Kidney (tissue), 14 donors: Measurements from ENCODE around the gene CAPZB. TPM values are rescaled to one million over a fixed set of nuclear protein-coding genes. Genes with fewer than 3 reads are reported as not detected.

ENCODE experiments used
- DNase-seq, 5 donors: peaks; one replicate each; pipeline ENCODE4 v3.0.0-alpha.2; 2013 to 2020
- FAIRE-seq: peaks from 2 replicates; lab custom pipeline; 2012; peaks lifted over from hg19 to GRCh38; lab: Jason Lieb, UNC
- H3K27ac ChIP-seq, 2 donors: one replicate each; pipeline ENCODE4 v1.7.0; 2013; ENCODE audit warnings: low read depth in 2 of 2, low read length in 2 of 2, inconsistent platforms in 1 of 2
- H3K27me3 ChIP-seq: one replicate; pipeline ENCODE4 v1.7.1; 2013; ENCODE audit warnings: low read length, inconsistent platforms; ENCODE audit not compliant: control insufficient read depth, insufficient read depth
- H3K36me3 ChIP-seq, 3 donors: one replicate each; pipeline versions ENCODE4 v1.7.0 to v1.7.1; 2013; ENCODE audit warnings: low read length in 3 of 3, control low read depth in 1 of 3, inconsistent platforms in 1 of 3; ENCODE audit not compliant: insufficient read depth in 3 of 3, control insufficient read depth in 2 of 3
- H3K4me1 ChIP-seq, 3 donors: one replicate each; pipeline versions ENCODE4 v1.7.0 to v1.7.1; 2013; ENCODE audit warnings: low read length in 3 of 3, inconsistent platforms in 1 of 3, low read depth in 1 of 3; ENCODE audit not compliant: control insufficient read depth in 2 of 3, insufficient read depth in 2 of 3
- H3K4me3 ChIP-seq, 3 donors: one replicate each; pipeline versions ENCODE4 v1.7.0 to v1.8.1; 2013; ENCODE audit warnings: low read length in 3 of 3, control low read depth in 1 of 3, inconsistent platforms in 1 of 3
- H3K9ac ChIP-seq, 3 donors: one replicate each; pipeline versions ENCODE4 v1.7.0 to v1.7.1; 2013; ENCODE audit warnings: low read length in 3 of 3, control low read depth in 1 of 3, inconsistent platforms in 1 of 3
- H3K9me3 ChIP-seq, 3 donors: one replicate each; pipeline versions ENCODE4 v1.7.0 to v1.7.1; 2013; ENCODE audit warnings: low read length in 3 of 3, control low read depth in 1 of 3, inconsistent platforms in 1 of 3; ENCODE audit not compliant: control insufficient read depth in 2 of 3, insufficient read depth in 1 of 3
- intact Hi-C: fragments of 100-400 bp; cut with DNase I; formaldehyde crosslinking; loops from one replicate; pipeline ENCODE4 v1.11.1; 2022
- polyA plus RNA-seq: library from polyadenylated mRNA; stranded (reverse); fragments of 350-450 nt; fragmentation: Illumina TruSeq; extraction: RNeasy Lipid Tissue Mini Kit (QIAGEN cat#74804); gene quantifications from one replicate; pipeline ENCODE4 v1.2.3, GENCODE V29; 2014; ENCODE audit warnings: low read depth, low replicate concordance; ENCODE audit not compliant: insufficient read depth
- total RNA-seq: library from RNA; stranded (reverse); fragmentation: NEBNext Ultra II Directional; extraction: Animal tissue kit (Norgen Biotek cat#: 25700); gene quantifications from one replicate; pipeline ENCODE4 v1.2.1, GENCODE V29; 2021
- TF ChIP-seq, protein P1 (sequence below): IDR thresholded peaks from 3 replicates; pipeline ENCODE4 v1.5.1; 2012; ENCODE audit warnings: mild to moderate bottlenecking, moderate library complexity, borderline replicate concordance; ENCODE audit not compliant: insufficient read depth; ENCODE audit errors: extremely low read depth
- donor health status: control.
- donor health status: control.
- donor health status: control.
- donor health status: control.
- donor health status: control.
- donor health status: DM: yes; HTN: yes; CAD: no.
- donor health status: Normal renal cell carcinoma (clear cell type).

Gene CAPZB
- total and polyA plus RNA-seq, 2 donors from 2014 or later, result 253 to 265 TPM

- intact Hi-C loops, result loop anchor here (10.0 kb wide), 1 partner anchor 160 kb away; the partner anchor contains the start of gene NBL1
- Histone ChIP-seq H3K9ac (peak overlapping the region; percentile 56 to 97 (median 69)), H3K36me3 (peaks cover 2 to 4% (median 3%) of the 10 kb centered on the region in 3 donors), H3K27me3 (no peaks in the 10 kb centered on the region), H3K4me1 (peaks cover 0 to 54% (median 33%) of the 10 kb centered on the region in 3 donors), H3K4me3 (peak overlapping the region; percentile 73 to 95 (median 74)), H3K9me3 (no peaks in the 10 kb centered on the region), H3K27ac (peak overlapping the region; percentile 93 to 95)
- TF ChIP-seq, protein P1, sequence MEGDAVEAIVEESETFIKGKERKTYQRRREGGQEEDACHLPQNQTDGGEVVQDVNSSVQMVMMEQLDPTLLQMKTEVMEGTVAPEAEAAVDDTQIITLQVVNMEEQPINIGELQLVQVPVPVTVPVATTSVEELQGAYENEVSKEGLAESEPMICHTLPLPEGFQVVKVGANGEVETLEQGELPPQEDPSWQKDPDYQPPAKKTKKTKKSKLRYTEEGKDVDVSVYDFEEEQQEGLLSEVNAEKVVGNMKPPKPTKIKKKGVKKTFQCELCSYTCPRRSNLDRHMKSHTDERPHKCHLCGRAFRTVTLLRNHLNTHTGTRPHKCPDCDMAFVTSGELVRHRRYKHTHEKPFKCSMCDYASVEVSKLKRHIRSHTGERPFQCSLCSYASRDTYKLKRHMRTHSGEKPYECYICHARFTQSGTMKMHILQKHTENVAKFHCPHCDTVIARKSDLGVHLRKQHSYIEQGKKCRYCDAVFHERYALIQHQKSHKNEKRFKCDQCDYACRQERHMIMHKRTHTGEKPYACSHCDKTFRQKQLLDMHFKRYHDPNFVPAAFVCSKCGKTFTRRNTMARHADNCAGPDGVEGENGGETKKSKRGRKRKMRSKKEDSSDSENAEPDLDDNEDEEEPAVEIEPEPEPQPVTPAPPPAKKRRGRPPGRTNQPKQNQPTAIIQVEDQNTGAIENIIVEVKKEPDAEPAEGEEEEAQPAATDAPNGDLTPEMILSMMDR, result no peak
- FAIRE-seq (no peak), DNase-seq (peak in 4 of 5 donors; percentile 15 to 85 (median 50))
Measured at GRCh38 chr1:19484338-19484797, 971 bp downstream of the CAPZB start.

DNA sequence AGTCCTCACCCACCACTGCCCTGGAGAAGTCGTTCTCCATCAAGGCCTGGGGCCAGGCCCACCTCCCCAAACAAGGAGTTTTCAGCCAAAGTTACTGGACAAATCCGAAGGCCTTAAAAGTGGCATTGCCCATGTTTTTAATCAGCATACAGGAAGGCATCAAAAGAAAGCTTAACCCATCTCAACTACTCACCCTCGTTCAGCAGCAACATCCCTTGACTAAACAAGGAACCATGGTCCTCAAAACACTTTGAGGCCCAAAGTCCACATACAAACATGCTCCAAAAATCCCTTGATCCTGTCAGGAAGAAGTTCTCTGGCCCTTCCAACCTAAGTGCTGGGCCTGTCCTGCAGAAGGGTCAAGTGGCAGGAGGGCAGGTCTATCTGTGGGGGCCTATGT lies 1.6 kb downstream of the CAPZB start:
- Histone ChIP-seq H3K36me3 (peaks cover 2 to 4% (median 3%) of the 10 kb centered on the region in 3 donors), H3K27me3 (no peaks in the 10 kb centered on the region), H3K4me3 (peak overlapping the region; percentile 39 to 95 (median 42)), H3K9me3 (no peaks in the 10 kb centered on the region), H3K9ac (peak overlapping the region in 2 of 3 donors; percentile 56 to 97), H3K4me1 (peaks cover 0 to 54% (median 33%) of the 10 kb centered on the region in 3 donors), H3K27ac (peak overlapping the region in 1 of 2 donors; percentile 1)
- FAIRE-seq, result no peak
- intact Hi-C loops, result loop anchor here (10.0 kb wide), 1 partner anchor 161 kb away; the partner anchor contains the start of gene NBL1
- DNase-seq, result no peak
- TF ChIP-seq, protein P1, result no peak

DNA sequence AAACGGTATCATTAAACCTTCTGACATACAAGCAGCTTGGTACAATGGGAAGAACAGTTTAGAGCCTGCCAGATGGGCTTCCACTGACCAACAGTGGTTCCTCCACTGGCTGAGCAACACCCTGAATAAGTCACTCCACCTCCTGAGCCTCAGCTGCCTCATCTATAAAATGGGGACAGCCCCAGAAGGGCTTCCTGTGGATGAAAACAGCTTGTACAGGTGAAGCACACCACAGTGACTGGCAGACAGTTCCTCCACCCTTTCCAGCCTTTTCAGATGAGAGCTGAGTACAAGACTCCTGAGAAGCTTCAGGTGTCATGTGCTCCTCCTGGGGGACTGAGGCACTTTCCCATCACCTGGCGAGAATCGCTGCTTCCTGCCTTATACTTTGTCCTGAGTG lies 2.1 kb downstream of the CAPZB start:
- Histone ChIP-seq H3K9ac (peak overlapping the region in 2 of 3 donors; percentile 4 to 97), H3K4me1 (peaks cover 0 to 54% (median 33%) of the 10 kb centered on the region in 3 donors), H3K27me3 (no peaks in the 10 kb centered on the region), H3K4me3 (peak overlapping the region in 1 of 3 donors; percentile 95), H3K27ac (no peak overlapping the region), H3K36me3 (peaks cover 2 to 4% (median 3%) of the 10 kb centered on the region in 3 donors), H3K9me3 (no peaks in the 10 kb centered on the region)
- TF ChIP-seq, protein P1, result no peak
- FAIRE-seq (no peak), DNase-seq (no peak)
- intact Hi-C loops, result loop anchor here (10.0 kb wide), 1 partner anchor 162 kb away; the partner anchor contains the start of gene NBL1
